Brain microvascular endothelial cell (primary cell): ENCODE measurements around the gene TSC2.

Source experiments
- DNase-seq: peaks from one replicate; pipeline ENCODE4 v3.0.0-alpha.2; 2020
- H3K27ac ChIP-seq: fragments of 250-450 bp; sonication (Bioruptor Pico); 2 replicates; pipeline ENCODE4 v1.5.1; 2020; ENCODE audit warnings: mild to moderate bottlenecking, moderate library complexity
- H3K27me3 ChIP-seq: fragments of 250-450 bp; sonication (Bioruptor Pico); replicated peaks from 2 replicates; pipeline ENCODE4 v1.5.1; 2020; ENCODE audit warnings: mild to moderate bottlenecking
- H3K36me3 ChIP-seq: fragments of 250-450 bp; sonication (Bioruptor Pico); replicated peaks from 2 replicates; pipeline ENCODE4 v1.5.1; 2020; ENCODE audit warnings: mild to moderate bottlenecking
- H3K4me3 ChIP-seq: 2 replicates; pipeline ENCODE4 v1.5.1; 2011; ENCODE audit warnings: low read depth, mild to moderate bottlenecking, control low read depth, low read length, moderate library complexity
- CTCF ChIP-seq: IDR thresholded peaks from 2 replicates; pipeline ENCODE4 v1.5.1; 2011; ENCODE audit warnings: low read depth, mild to moderate bottlenecking, moderate library complexity, low read length, control low read depth, inconsistent platforms; ENCODE audit errors: missing control alignments
- in situ Hi-C: cut with HindIII; loops from 2 replicates; pipeline ENCODE4 v1.10.0; 2017; ENCODE audit warnings: low sequenced_read_pairs, low pct_ligation_motif_present

TSC2 gene

GRCh38 chr16:2028146-2028545, 19.6 kb upstream of the TSC2 start:
- in situ Hi-C loops = no loop called here
- no peak for TF ChIP-seq CTCF
- Histone ChIP-seq H3K27me3 (no peaks in the 10 kb centered on the region), H3K27ac (no peak overlapping the region), H3K4me3 (no peak overlapping the region), H3K36me3 (peaks cover 3% of the 10 kb centered on the region)
- DNase-seq = no peak

- DNase-seq = no peak
- H3K27ac ChIP-seq = no peak overlapping the region
- H3K36me3 ChIP-seq = peaks cover 3% of the 10 kb centered on the region
- TF ChIP-seq CTCF = no peak
- H3K27me3 ChIP-seq = no peaks in the 10 kb centered on the region
- in situ Hi-C loops = no loop called here
- H3K4me3 ChIP-seq = no peak overlapping the region
Observed at GRCh38 chr16:2028620-2029220, 19.1 kb upstream of the TSC2 start.

- no peak for DNase-seq
- no peak for TF ChIP-seq CTCF
- Histone ChIP-seq H3K27ac (no peak overlapping the region), H3K36me3 (peaks cover 3% of the 10 kb centered on the region), H3K27me3 (no peaks in the 10 kb centered on the region), H3K4me3 (no peak overlapping the region)
- in situ Hi-C loops = no loop called here
Observed at GRCh38 chr16:2029350-2029749, 18.4 kb upstream of the TSC2 start.

- no peak overlapping the region for H3K27ac ChIP-seq
- no peak for TF ChIP-seq CTCF
- H3K36me3 ChIP-seq = peaks cover 3% of the 10 kb centered on the region
- in situ Hi-C loops = no loop called here
- H3K4me3 ChIP-seq = no peak overlapping the region
- no peaks in the 10 kb centered on the region for H3K27me3 ChIP-seq
- no peak for DNase-seq
Observed at GRCh38 chr16:2030036-2030435, 17.7 kb upstream of the TSC2 start.

GRCh38 chr16:2031081-2031577, 16.7 kb upstream of the TSC2 start:
- H3K27ac ChIP-seq = no peak overlapping the region
- DNase-seq = no peak
- H3K4me3 ChIP-seq = no peak overlapping the region
- H3K36me3 ChIP-seq = peaks cover 4% of the 10 kb centered on the region
- in situ Hi-C loops = no loop called here
- H3K27me3 ChIP-seq = no peaks in the 10 kb centered on the region
- TF ChIP-seq CTCF = no peak

DNA sequence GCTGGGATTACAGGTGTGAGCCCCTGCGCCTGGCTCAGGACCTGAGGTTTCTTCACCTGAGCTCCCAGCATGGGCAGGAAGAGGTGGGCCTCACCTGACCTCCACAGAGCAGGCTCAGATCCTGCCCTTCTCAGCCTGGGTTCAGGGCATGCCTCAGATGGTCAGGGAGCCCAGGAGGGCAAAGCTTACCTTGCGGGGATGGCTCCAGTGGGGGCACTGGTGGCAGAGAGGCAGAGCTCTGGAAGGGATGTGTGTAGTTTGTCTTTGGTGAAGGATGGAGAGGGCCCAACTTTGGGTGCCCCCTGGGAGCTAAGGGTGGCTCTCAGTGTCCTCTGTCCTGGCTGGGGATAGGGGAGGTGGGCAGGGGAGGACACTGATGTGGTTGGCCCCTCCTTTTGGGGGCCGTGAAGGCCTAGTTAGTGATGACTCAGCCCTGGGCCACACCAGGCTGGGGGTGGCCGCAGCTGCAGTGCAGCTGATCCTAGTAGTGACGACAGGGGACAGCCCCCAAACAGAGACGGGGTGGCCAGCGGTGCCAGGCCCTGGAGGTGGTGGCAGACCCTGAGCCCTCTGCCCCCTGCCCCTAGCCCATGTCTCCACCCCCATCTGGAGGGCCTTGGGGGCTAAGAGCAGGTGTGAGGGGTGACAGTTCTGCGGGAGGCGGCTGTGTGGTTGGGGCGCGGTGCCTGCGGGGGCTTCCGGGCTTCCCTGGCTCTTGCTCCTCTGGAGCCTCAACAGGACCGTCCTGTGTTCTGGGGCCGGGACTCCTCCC, 15.3 kb upstream of the TSC2 start:
- TF ChIP-seq CTCF = no peak
- in situ Hi-C loops = no loop called here
- Histone ChIP-seq H3K27me3 (no peaks in the 10 kb centered on the region), H3K27ac (peak overlapping the region; percentile 80), H3K4me3 (no peak overlapping the region), H3K36me3 (peaks cover 16% of the 10 kb centered on the region)
- no peak for DNase-seq
